Neural progenitor cell (in vitro differentiated cells): ENCODE measurements around the gene MYLK4.

Source experiments
- EZH2 ChIP-seq: fragments of 200-600 bp; sonication (generic); IDR thresholded peaks from 2 replicates; pipeline ENCODE4 v1.6.1; 2017; ENCODE audit warnings: antibody characterized with exemption, mild to moderate bottlenecking, moderate library complexity
- EZH2phosphoT487 ChIP-seq: fragments of 200-600 bp; sonication (generic); IDR thresholded peaks from 2 replicates; pipeline ENCODE4 v1.6.1; 2017; ENCODE audit warnings: antibody characterized with exemption
- TF ChIP-seq, protein P1 (sequence below): fragments of 200-600 bp; sonication (generic); IDR thresholded peaks from 2 replicates; pipeline ENCODE4 v1.5.1; 2017; ENCODE audit warnings: antibody characterized with exemption, mild to moderate bottlenecking

DNA sequence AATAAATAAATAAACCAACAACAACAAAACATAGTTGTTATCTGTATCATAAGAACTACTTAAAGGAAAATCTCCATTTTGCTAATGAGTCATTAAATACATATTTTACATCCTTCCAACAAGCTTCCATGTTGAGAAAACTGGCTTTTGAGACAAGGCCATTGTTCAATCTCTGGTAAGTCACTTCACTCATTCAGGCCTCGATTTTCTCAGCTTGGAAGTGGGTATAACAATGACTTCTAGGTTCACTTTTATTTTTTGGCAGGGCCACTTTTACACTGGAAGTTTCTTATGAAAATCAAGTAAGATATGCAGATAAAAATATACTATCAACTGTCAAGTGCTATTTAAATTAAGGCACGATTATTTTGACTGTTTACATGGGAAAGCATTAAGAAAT is 44.4 kb upstream of the MYLK4 start:
- TF ChIP-seq, protein P1, sequence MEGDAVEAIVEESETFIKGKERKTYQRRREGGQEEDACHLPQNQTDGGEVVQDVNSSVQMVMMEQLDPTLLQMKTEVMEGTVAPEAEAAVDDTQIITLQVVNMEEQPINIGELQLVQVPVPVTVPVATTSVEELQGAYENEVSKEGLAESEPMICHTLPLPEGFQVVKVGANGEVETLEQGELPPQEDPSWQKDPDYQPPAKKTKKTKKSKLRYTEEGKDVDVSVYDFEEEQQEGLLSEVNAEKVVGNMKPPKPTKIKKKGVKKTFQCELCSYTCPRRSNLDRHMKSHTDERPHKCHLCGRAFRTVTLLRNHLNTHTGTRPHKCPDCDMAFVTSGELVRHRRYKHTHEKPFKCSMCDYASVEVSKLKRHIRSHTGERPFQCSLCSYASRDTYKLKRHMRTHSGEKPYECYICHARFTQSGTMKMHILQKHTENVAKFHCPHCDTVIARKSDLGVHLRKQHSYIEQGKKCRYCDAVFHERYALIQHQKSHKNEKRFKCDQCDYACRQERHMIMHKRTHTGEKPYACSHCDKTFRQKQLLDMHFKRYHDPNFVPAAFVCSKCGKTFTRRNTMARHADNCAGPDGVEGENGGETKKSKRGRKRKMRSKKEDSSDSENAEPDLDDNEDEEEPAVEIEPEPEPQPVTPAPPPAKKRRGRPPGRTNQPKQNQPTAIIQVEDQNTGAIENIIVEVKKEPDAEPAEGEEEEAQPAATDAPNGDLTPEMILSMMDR, result no peak
- TF ChIP-seq EZH2 (no peak), EZH2phosphoT487 (no peak)
